CD4-positive, alpha-beta T cell treated with Interleukin-1 beta for 1 hour (primary cell): ENCODE data around the gene PLXND1.
"Not testable (repeated sequence)": the region's sequence is repeated elsewhere in the genome, so short reads cannot be mapped to it uniquely, and the experiment has no call there.

Experiments
- DNase-seq, 2 donors: peaks; one replicate each; pipeline ENCODE4 v3.0.0-alpha.2; 2020 to 2022

PLXND1 gene

GRCh38 chr3:129521611-129522010 is 84.9 kb downstream of the PLXND1 start:
- DNase-seq, result no peak

DNA sequence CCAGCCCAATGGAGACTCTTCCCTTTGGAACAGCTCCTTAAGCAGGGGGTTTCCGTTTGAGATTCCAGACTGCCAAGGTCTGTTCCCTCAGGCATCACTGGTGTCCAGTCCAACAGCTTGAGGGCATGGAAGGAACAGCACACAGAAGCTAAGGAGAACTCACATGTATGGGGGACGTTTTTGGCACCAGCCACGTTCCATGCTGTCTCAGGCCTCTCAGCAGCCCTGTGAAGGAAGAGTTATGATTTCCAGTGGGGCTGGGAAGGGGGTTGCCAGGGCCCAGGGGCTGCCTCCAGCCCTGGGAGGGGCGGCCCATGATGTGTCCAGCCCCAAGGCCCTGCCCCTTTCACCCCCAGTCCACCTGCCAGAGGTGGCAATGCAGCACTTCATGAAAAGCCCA is 85.5 kb downstream of the PLXND1 start:
- DNase-seq, result no peak

DNA sequence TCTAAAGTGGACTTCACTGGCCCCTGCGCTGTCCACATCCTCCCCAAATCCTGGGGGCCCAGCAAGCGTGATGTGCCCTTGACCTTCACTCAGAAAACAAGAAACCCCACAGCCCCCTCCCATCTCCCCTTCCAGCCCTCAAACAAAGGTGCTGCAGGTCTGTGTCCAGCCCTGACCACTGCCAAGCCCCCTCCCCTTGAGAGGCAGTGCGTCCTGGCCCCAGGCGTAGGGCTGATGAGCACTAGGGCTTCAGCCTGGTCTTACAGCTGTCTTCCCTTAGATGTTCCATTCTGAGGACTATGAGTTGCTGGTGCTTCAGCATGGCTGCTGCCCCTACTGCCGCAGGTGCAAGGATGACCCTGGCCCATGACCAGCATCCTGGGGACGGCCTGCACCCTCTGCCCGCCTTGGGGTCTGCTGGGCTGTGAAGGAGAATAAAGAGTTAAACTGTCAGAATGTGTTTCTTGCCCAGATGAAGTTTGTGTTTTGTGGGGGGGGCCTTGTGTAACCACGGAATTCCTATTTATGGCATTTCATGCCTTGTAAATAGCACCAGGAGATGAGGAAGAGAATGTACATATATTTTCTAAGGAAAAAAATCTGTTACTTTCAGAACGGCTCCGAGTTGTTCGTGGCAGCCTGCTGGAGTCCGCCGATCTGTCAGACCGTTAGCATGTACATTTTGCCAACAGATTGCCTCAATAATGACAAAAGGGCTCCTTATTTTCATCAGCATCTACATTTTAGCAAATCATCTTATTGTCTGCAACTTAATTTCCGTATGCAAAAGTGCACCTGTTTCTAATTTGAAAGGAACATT is 86.4 kb downstream of the PLXND1 start:
- DNase-seq, result no peak

- no peak for DNase-seq
These were observed 87.0 kb downstream of the PLXND1 start for GRCh38 chr3:129519449-129519848.

DNA sequence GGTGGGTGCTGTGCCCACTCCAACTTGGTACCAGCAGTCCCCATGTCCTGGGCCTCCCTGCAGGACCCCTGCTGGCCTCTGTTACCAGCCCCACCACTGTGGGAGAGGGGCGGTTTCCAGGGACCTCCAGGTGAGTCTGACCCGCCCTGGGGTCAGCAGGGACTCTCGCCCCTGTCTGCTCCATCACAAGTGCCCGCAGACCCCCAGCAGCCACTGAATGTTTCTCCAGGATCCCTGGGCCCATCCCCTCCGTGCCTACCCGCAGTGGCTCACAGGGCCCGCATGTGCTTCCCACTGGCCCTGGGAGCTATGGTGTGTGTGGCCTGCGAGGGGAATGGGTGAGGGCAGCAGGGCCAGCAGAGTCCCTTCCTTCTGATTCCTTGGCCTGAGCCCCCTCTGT is 87.9 kb downstream of the PLXND1 start:
- DNase-seq, result no peak

- DNase-seq, result no peak
These were observed 88.4 kb downstream of the PLXND1 start for GRCh38 chr3:129518038-129518561.

- DNase-seq, result no peak
These were observed 89.0 kb downstream of the PLXND1 start for GRCh38 chr3:129517516-129517915.

GRCh38 chr3:129515821-129516432 is 90.5 kb downstream of the PLXND1 start:
- not testable (repeated sequence) for DNase-seq

- not testable (repeated sequence) for DNase-seq
These were observed 91.2 kb downstream of the PLXND1 start for GRCh38 chr3:129515108-129515820.

DNA sequence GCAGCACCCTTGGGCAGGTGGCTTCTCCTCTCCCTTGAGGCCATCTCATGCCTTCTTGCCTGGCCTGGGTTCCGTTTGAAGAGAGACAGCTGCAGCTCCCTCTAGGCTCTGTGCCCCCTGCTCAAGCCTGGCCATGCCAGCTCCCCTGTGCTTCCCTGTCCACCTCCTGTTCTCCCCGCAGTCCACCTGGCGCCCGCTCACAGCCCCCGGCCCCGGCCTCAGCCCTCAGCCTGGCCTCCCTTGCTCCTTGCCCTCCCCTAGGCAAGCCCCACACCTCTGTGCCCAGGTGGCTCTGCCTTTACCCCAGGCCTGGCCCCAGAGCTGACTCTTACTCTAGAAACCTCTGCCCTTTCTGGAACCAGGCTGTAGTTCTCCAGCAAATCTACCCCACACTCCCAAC is 91.9 kb downstream of the PLXND1 start:
- no peak for DNase-seq

GRCh38 chr3:129514110-129514509 is 92.4 kb downstream of the PLXND1 start:
- DNase-seq, result no peak

GRCh38 chr3:129513705-129514104 is 92.8 kb downstream of the PLXND1 start:
- DNase-seq, result no peak

GRCh38 chr3:129512595-129512994 is 93.9 kb downstream of the PLXND1 start:
- no peak for DNase-seq

DNA sequence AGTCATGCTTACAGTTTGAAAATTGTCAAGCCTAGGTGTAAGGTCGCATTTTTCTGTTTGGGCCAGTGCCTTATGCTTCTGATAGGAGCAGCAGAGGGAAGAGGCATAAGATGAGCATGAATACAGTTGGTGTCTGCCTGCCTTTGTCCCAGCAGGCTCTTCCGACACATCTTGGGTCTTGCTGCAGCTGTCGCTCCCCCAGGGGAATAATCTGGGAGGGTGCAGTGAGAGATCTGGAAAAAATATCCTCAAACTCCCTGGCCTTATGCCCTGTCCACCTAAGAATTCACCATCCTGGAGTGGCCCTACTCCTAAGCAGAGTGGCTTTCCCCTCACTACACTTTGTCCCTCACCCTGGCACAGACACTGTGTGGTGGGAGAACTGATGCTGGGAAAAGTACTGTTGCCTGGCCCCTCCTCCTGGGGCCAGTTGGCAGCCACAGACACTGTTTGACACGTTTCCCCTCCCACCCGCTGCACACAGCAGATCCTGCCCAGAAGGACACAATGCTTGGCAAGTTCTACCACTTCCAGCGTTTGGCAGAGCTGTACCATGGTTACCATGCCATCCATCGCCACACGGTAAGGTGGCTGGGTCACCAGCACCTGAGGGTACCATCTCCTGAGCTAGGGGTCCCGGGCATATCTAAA is 99.2 kb downstream of the PLXND1 start:
- DNase-seq, result no peak

DNA sequence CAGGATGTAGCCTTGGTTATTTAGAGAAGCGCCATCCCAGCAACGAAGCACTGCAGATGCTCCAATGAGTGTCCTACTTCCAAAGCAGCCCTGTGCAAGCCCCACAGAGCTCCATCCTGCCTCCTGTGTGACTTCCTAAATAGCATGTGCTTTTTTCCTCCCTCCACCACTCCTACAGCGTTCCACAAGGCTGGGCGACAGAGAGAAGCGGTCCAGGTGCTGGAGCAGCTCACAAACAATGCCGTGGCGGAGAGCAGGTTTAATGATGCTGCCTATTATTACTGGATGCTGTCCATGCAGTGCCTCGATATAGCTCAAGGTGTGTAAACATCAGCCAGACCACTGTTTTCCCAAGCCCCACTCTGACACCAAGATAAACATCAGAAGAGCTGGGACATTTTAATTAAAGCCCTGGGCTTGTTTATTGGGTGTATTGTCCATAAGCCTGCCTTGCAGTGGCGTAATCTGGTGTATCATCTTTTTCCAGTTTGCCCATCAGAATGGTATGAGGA is 100.2 kb downstream of the PLXND1 start:
- DNase-seq, result no peak

DNA sequence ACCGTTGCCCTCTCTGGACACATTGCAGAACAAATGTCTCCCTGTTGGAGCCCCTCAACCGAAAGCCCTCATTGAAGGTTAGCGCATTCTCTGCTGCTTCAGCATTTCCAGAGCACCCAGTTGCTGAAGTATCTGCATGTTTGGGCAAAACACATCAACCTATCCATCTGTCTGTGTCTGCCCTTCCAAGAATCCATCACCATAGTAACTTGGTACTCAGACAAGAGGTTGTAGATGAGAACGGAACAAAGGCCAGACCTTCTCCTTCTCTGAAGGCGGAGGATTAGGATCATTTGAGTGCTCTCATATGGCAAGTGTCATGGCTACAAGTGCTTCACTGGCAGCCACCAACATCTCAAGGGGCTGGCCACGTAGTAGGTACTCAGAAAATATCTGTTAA is 101.1 kb downstream of the PLXND1 start:
- DNase-seq, result no peak
